Endothelial cell of umbilical vein (primary cell): ENCODE measurements around the gene AGO1. TPM values are rescaled to one million over a fixed set of nuclear protein-coding genes. Genes with fewer than 3 reads are reported as not detected.

Source experiments
- BruUV-seq: library from RNA; stranded (reverse); fragments of 400-500 nt; replicated peaks from 2 replicates; lab custom pipeline; 2021; lab: Mats Ljungman, UMichigan
- CTCF ChIA-PET: fragments of 300-600, 350-600 bp; sonication (Branson Sonifier 250); formaldehyde crosslinking; loops from one replicate; lab custom pipeline; 2021; ENCODE audit warnings: antibody characterized with exemption, inconsistent platforms; lab: Charles Lee
- POLR2A ChIA-PET: fragments of 300-600, 350-600 bp; sonication (Branson Sonifier 250); formaldehyde crosslinking; loops from one replicate; lab custom pipeline; 2021; ENCODE audit warnings: antibody characterized with exemption, inconsistent platforms; lab: Charles Lee
- DNase-seq: peaks from one replicate; pipeline ENCODE4 v3.0.0-alpha.2; 2011; ENCODE audit warnings: low read depth, low spot score
- FAIRE-seq: peaks from 2 replicates; lab custom pipeline; 2011; peaks lifted over from hg19 to GRCh38; lab: Jason Lieb, UNC
- H2AFZ ChIP-seq: 2 replicates; pipeline ENCODE4 v1.6.0; 2012; ENCODE audit warnings: low read depth, low read length, control low read depth, inconsistent platforms
- H3K27ac ChIP-seq: 2 replicates; pipeline ENCODE4 v1.5.1; 2011; ENCODE audit warnings: low read depth, mild to moderate bottlenecking, control low read depth, low read length, moderate library complexity; ENCODE audit not compliant: insufficient read depth
- H3K27me3 ChIP-seq, 2 experiments: 2 replicates each; pipeline versions ENCODE4 v1.6.0 to v1.6.1; 2011; ENCODE audit warnings: low read length in 2 of 2, mixed read lengths in 1 of 2; ENCODE audit not compliant: control insufficient read depth in 2 of 2, insufficient read depth in 2 of 2
- H3K36me3 ChIP-seq, 2 experiments: 2 replicates in 1 of 2; 3 replicates in 1 of 2; pipeline ENCODE4 v1.5.1; 2011; ENCODE audit warnings: low read length in 2 of 2, mild to moderate bottlenecking in 1 of 2, moderate library complexity in 1 of 2; ENCODE audit not compliant: control insufficient read depth in 2 of 2, insufficient read depth in 2 of 2; ENCODE audit errors: extremely low read depth in 1 of 2
- H3K4me1 ChIP-seq: 3 replicates; pipeline ENCODE4 v1.5.1; 2011; ENCODE audit warnings: mild to moderate bottlenecking, low read length; ENCODE audit not compliant: control insufficient read depth, insufficient read depth; ENCODE audit errors: extremely low read depth
- H3K4me2 ChIP-seq: 2 replicates; pipeline ENCODE4 v1.6.1; 2011; ENCODE audit warnings: low read length, control low read depth, mixed read lengths; ENCODE audit not compliant: insufficient read depth
- H3K4me3 ChIP-seq, 3 experiments: fragments of 200-600 bp in 1 of 3; sonication (generic), shearing (Covaris generic) in 1 of 3; replicated peaks in 1 of 3; 2 replicates each; pipeline ENCODE4 v1.5.1; 2011 to 2016; ENCODE audit warnings: control low read depth in 3 of 3, low read length in 3 of 3, mild to moderate bottlenecking in 2 of 3, inconsistent platforms in 1 of 3, low read depth in 1 of 3, moderate library complexity in 1 of 3; ENCODE audit not compliant: insufficient read depth in 1 of 3
- H3K79me2 ChIP-seq: 2 replicates; pipeline ENCODE4 v1.6.0; 2012; ENCODE audit warnings: low read length, inconsistent platforms; ENCODE audit not compliant: control insufficient read depth, insufficient read depth
- H3K9ac ChIP-seq: replicated peaks from 2 replicates; pipeline ENCODE3; 2011; ENCODE audit warnings: low read length, control low read depth; ENCODE audit not compliant: insufficient read depth; ENCODE audit errors: extremely low read depth
- H3K9me1 ChIP-seq: replicated peaks from 3 replicates; pipeline ENCODE4 v1.6.0; 2011; ENCODE audit warnings: mild to moderate bottlenecking, low read length; ENCODE audit not compliant: control insufficient read depth, insufficient read depth; ENCODE audit errors: extremely low read depth
- H3K9me3 ChIP-seq: replicated peaks from 2 replicates; pipeline ENCODE4 v1.5.1; 2012; ENCODE audit warnings: low read length, inconsistent platforms; ENCODE audit not compliant: control insufficient read depth, insufficient read depth
- H4K20me1 ChIP-seq: replicated peaks from 2 replicates; pipeline ENCODE3; 2011; ENCODE audit warnings: mild to moderate bottlenecking, low read length; ENCODE audit not compliant: control insufficient read depth, insufficient read depth; ENCODE audit errors: extremely low read depth
- GATA2 ChIP-seq: IDR thresholded peaks from 2 replicates; pipeline ENCODE4 v1.7.0; 2011; ENCODE audit warnings: low read depth, mild to moderate bottlenecking, moderate library complexity, mixed read lengths, low read length; ENCODE audit not compliant: insufficient read length, insufficient read depth
- JUN ChIP-seq: IDR thresholded peaks from 2 replicates; pipeline ENCODE4 v1.6.1; 2011; ENCODE audit warnings: borderline replicate concordance, low read depth; ENCODE audit not compliant: insufficient read length, insufficient read depth
- MYC ChIP-seq: IDR thresholded peaks from one replicate; pipeline ENCODE4 v1.6.1; 2011; ENCODE audit warnings: mild to moderate bottlenecking, low read depth, low read length
- POLR2AphosphoS5 ChIP-seq: IDR thresholded peaks from 2 replicates; pipeline ENCODE4 v1.6.1; 2012; ENCODE audit warnings: low read depth, mild to moderate bottlenecking, control low read depth, low read length, moderate library complexity; ENCODE audit not compliant: insufficient read depth
- dilution Hi-C: fragments of 300-500 bp; cut with MboI; formaldehyde crosslinking; loops from one replicate; pipeline ENCODE4 v1.15.0; 2019; ENCODE audit warnings: low sequenced_read_pairs; ENCODE audit not compliant: extremely low pct_ligation_motif_present
- intact Hi-C: fragments of 100-400 bp; cut with micrococcal nuclease; formaldehyde crosslinking; loops from one replicate; pipeline ENCODE4 v1.10.0; 2022
- polyA plus RNA-seq, 4 experiments: library from polyadenylated mRNA; depleted of rRNA in 3 of 4; stranded (reverse) in 3 of 4; unstranded in 1 of 4; fragments of >200 nt; gene quantifications; 2 replicates each; pipeline versions ENCODE4 v1.2.1 to v1.2.3, GENCODE V29; 2011 to 2012; ENCODE audit warnings: missing spikeins in 1 of 4
- total RNA-seq: library from RNA; stranded (reverse); gene quantifications from 2 replicates; pipeline ENCODE4 v1.2.3, GENCODE V29; 2021
- TF ChIP-seq, protein P1 (sequence below): IDR thresholded peaks from 2 replicates; pipeline ENCODE4 v1.6.1; 2011; ENCODE audit not compliant: insufficient read depth, insufficient read length
- TF ChIP-seq, protein P2 (sequence below), 2 donors: IDR thresholded peaks; 1 replicate in 1 of 2; 2 replicates in 1 of 2; pipeline ENCODE4 v1.5.1; 2011; ENCODE audit warnings: low read length in 2 of 2, mild to moderate bottlenecking in 2 of 2, moderate library complexity in 2 of 2, control low read depth in 1 of 2, inconsistent platforms in 1 of 2, low read depth in 1 of 2; ENCODE audit not compliant: insufficient read depth in 1 of 2; ENCODE audit errors: extremely low read depth in 1 of 2

Gene AGO1
- total and polyA plus RNA-seq, 2 donors (not counting 3 experiments of a cell fraction or from before 2014, with no cell fraction given): 10.8 to 31.0 TPM

- no peak for FAIRE-seq
- no peaks in the 10 kb centered on the region for H3K9me1 ChIP-seq
Observed at GRCh38 chr1:35935442-35936388, 52.7 kb downstream of the AGO1 start.

More at GRCh38 chr1:35935442-35936388, 52.7 kb downstream of the AGO1 start:
- POLR2A ChIA-PET: no interaction called here
- H3K4me2 ChIP-seq: no peak overlapping the region
- intact Hi-C loops: no loop called here
- H3K9ac ChIP-seq: no peak overlapping the region
- DNase-seq: peak; percentile 71
- no TSS peak for BruUV-seq
- H2AFZ ChIP-seq: no peak overlapping the region
- H3K27me3 ChIP-seq: no peaks in the 10 kb centered on the region
- TF ChIP-seq JUN: no peak
- TF ChIP-seq POLR2AphosphoS5: no peak
- no peak for TF ChIP-seq GATA2
- TF ChIP-seq MYC: no peak
- TF ChIP-seq, protein P1, sequence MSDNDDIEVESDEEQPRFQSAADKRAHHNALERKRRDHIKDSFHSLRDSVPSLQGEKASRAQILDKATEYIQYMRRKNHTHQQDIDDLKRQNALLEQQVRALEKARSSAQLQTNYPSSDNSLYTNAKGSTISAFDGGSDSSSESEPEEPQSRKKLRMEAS: no peak
- TF ChIP-seq, protein P2, sequence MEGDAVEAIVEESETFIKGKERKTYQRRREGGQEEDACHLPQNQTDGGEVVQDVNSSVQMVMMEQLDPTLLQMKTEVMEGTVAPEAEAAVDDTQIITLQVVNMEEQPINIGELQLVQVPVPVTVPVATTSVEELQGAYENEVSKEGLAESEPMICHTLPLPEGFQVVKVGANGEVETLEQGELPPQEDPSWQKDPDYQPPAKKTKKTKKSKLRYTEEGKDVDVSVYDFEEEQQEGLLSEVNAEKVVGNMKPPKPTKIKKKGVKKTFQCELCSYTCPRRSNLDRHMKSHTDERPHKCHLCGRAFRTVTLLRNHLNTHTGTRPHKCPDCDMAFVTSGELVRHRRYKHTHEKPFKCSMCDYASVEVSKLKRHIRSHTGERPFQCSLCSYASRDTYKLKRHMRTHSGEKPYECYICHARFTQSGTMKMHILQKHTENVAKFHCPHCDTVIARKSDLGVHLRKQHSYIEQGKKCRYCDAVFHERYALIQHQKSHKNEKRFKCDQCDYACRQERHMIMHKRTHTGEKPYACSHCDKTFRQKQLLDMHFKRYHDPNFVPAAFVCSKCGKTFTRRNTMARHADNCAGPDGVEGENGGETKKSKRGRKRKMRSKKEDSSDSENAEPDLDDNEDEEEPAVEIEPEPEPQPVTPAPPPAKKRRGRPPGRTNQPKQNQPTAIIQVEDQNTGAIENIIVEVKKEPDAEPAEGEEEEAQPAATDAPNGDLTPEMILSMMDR (IDR thresholded peaks at IDR 0.05; ENCODE audit: extremely low read depth in 1 of 2, insufficient read depth in 1 of 2, low read depth in 1 of 2, low read length in 2 of 2): no peak
- H3K36me3 ChIP-seq: no peaks in the 10 kb centered on the region
- no peaks in the 10 kb centered on the region for H4K20me1 ChIP-seq
- H3K4me3 ChIP-seq: no peak overlapping the region
- H3K4me1 ChIP-seq: peaks cover 12% of the 10 kb centered on the region
- CTCF ChIA-PET: no interaction called here
- no peak overlapping the region for H3K27ac ChIP-seq
- H3K79me2 ChIP-seq: peaks cover 75% of the 10 kb centered on the region
- dilution Hi-C loops: no loop called here
- no peaks in the 10 kb centered on the region for H3K9me3 ChIP-seq
